Suppressor macrophage treated with lipopolysaccharide for 1 hour (primary cell): ENCODE measurements around the gene VIM.
A peak's percentile ranks its signal among the peaks of the same experiment; 100 is the strongest.

Source experiments
- DNase-seq, 3 donors: peaks; one replicate each; pipeline ENCODE4 v3.0.0-alpha.2; 2020 to 2022

Gene VIM

GRCh38 chr10:17228091-17229015 lies at the start of gene VIM:
TSS of gene VIM (plus strand) at chr10:17228241. CDS start at chr10:17229423, 1,182 bp downstream.
- DNase-seq: peak; percentile 98

DNA sequence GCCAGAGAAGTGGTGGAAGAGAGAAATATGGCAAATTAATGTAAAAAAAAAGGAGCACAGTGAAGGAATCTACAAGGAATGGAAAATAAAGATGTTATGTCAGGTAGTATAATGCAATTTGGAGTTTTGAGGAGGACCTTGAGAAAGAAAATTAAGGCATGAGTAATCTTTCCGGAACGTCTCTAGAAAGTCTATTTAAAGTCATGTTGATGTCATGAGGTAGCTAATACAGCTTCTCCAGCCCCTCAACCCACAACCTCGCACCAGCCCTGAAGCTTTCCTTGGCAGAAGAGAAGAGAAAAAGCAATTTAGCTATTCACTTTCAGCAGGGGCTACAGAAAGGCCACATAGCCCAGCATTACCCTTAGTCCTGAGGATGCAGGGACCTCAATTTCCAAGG lies 49.0 kb upstream of the VIM start:
- DNase-seq: peak; percentile 31 to 44 (median 34)

DNA sequence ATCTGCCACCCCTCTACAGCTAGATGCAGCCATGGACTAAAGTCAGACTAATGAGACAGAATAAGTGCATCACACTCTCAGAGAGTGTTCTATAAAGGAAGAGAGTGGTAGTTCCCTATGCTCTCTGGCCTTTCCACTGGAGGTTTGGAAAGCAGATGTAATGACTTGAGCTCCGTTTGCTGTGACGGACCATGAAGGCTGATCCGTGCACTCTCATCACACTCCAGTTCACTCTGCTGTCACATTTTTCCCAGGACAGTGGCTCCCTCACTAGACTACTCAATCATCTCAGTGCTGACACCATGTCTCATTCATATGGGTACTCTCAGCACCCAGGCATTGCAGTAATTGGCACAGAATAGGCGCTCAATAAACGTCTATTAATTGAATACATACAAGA lies 46.9 kb upstream of the VIM start:
- DNase-seq: no peak

DNA sequence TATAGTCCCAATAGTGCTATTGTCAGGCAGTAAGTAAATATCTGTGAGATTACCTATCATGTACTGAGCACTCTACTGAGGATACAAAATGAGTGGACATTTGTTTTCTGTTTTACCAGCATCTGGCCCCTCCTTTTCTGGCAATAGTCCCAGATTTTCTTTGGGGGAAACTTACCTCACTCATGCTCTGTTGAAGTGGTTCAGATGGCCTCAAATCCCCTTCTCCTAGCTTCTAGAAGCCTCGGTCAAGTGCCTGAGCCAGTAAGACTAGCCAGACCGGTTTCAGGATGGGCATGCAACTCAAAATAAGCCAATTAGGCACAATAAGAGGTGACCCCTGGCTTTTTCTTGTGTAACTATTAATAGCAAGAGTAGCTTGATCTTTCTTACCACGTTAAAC lies 46.3 kb upstream of the VIM start:
- DNase-seq: no peak

GRCh38 chr10:17183110-17183509 lies 44.9 kb upstream of the VIM start:
- DNase-seq: no peak

DNA sequence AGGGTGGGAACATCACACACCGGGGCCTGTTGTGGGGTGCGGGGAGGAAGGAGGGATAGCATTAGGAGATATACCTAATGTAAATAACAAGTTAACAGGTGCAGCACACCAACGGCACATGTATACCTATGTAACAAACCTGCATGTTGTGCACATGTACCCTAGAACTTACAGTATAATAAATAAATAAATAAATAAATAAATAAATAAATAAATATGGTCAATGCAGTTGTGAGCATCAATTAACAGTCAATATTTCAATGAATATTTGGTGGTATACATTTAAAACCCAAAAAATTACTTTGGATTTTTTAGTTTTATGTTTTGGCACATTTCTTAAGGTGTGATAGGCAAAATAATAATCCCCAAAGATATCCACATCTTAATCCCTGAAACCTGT lies 42.2 kb upstream of the VIM start:
- DNase-seq: no peak

- DNase-seq: peak; percentile 28 to 71 (median 47)
Observed at GRCh38 chr10:17188644-17189172, 39.3 kb upstream of the VIM start.

DNA sequence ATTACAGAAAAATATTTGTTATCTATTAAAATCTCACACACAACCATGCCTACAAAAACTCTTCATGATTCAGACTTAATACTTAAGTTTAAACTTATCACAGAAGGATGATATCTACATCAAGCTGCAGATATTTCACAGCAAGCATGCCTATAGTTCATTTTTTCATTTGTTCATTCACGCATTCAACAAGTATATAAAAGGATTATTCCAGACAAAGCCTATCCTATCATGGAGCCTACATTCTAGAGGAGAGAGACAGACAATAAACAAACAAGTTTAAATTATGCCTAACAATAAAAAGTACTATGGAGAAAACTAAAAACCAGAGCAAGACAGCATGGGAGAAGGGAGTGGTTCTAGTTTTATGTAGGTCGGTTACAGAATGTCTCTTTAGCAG lies 37.4 kb upstream of the VIM start:
- no peak for DNase-seq

GRCh38 chr10:17195083-17195482 lies 33.0 kb upstream of the VIM start:
- DNase-seq: no peak

- DNase-seq: no peak
Observed at GRCh38 chr10:17196045-17196444, 32.0 kb upstream of the VIM start.

DNA sequence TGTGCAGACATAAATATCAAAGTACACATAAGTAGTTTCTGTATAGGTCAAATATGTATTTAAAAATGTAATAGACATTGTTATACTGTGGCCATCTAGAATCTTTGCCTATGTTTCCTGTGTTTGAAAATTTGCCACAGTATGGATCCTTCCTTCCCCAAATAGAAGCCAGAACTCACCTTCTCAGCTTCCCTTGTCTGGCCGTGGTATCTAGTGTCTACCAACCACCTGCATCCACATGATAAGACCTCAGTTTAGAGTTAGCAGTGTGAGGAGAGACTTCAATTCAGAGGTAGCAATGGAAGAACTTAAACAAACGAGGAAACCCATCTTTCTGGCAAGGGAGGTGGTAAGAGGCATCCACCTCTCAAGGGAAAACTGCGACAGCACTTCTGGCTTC lies 31.5 kb upstream of the VIM start:
- no peak for DNase-seq

- DNase-seq: no peak
Observed at GRCh38 chr10:17199351-17199804, 28.7 kb upstream of the VIM start.

DNA sequence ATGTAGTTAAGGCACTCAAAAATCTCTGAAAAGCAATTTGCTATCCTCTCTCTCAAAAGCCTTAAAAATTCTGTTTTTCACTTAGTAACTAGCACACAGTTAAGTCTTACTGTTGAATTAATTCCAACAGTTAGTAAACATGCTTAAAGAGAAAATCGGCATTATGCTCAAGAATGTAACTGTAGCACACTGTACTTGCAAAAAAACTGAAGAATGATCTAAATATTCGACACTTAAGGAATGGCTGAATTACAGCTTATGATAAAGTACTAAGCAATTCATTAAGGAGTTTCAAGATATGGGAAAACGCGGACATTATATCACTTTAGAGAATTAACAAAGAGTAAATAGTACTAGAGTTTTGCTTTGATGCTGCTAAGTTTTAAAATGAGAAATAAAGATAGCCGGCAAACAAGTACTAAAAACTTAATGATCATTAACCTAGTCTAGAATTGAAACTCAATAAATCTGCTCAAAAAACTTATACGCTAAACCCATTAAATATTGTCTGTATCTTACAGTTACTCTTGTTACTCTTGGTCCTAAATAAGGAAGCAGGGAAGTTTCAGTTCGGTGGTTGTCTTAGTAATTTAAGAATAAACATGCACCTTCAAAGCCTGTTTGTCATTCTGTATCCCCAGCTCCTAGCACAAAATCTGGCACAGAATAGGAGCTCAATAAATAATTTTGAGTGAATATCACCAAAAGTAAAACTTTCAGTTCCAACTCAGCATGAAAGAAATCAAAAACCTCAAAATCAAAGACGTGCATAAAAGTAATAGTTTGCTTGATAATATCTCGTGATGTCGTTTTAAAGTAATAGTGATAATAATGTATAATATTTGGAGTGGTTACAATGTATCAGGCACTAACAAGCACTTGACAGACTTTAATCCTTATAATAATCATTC lies 27.8 kb upstream of the VIM start:
- peak; percentile 45 to 73 (median 66) for DNase-seq

DNA sequence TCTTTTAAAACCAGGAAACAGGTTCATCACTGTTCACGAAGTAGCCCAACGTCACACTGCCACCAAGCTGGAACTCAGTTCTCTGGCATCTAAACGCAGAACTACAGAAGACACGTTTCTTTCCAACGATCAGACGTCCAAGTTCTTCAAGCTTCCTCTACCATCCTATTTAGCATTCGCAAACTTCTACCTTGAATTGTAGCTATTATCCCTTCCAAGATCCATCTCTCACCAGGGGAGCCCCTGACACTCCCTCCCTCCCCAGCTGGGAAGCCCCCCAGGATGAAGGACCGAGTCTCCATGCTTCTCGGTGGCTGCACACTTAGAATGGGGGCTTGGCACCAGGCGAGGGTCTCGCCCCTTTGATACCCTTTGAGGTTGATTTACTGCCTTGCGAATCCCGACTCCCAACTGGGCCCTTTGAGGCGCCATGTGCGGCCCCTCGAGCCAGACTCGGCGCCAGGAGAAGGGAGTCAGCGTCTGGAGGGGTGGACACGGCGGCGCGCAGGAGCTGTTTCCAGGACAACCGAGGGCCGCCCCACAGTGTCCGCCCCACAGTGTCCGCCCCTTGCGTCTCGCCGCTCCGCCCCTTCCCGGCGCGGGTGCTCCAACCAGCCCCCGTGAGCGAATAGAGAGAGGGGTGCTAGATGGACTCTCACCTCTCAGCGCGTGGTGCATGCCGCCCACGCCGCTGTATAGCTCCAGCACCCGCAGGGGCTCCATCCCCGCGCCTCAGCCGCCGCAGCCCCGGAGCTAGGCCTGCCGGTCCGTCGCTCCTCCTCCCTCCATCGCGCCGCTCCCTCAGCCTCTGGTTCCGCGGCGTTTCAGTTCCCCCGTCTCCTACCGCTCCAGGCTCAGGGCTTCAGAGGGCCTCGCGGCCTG lies 26.9 kb upstream of the VIM start, which contains the start of gene TRDMT1:
Gene TRDMT1 (minus strand): TSS at position 761 of the 882 bp plus-strand sequence. CDS start 38 bp downstream, at position 723.
- DNase-seq: peak; percentile 89 to 94 (median 93)

DNA sequence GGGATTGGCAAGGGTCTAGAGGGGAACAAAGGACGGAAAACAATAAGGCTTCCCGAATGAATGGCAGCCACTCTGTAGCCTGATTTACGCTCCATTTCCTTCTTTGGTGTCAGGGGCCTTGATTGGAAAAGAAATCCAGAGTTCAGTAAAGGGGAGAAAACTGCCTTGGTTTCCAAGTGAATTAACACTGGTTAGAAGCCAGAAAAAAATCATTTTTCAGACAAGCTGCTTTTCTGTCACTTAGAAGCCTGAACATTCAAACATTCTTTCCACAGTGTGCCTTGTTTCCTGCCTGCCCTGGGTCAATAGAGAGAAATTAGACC lies 26.3 kb upstream of the VIM start:
- no peak for DNase-seq

DNA sequence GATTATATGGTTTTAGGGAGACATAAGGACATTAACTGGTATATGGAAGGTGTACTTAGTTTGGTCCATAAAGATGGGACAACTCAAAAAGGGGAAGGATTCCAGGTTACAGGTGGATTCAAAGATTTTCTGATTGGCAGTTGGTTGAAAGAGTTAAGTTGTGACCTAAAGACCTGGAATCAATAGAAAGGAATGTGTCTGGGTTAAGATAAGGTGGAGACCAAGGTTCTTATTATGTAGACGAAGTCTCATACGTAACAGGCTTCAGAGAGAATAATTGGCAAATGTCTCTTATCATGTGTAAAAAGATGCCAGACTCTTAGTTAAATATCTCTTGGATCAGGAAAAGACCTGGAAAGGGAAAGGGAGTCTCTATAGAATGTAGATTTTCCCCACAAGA lies 25.5 kb upstream of the VIM start:
- no peak for DNase-seq

DNA sequence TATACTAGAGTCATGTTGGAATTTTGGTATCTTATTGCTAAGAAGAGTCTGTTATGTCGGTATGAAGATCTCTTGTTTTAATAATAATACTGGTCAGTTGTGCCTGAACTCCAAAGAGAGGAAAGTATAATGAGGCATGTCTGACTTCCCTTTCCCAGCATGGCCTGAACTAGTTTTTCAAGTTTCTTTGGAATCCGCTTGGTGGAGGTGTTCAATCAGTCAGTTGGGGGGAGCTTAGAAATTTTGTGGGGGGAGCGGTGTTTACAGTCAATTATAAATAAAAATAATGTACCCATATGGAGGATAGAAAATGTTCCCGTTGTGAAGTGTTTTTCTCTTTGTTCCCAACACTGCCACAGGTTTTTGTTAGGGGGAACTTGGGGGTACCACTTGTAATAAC lies 25.0 kb upstream of the VIM start:
- no peak for DNase-seq

DNA sequence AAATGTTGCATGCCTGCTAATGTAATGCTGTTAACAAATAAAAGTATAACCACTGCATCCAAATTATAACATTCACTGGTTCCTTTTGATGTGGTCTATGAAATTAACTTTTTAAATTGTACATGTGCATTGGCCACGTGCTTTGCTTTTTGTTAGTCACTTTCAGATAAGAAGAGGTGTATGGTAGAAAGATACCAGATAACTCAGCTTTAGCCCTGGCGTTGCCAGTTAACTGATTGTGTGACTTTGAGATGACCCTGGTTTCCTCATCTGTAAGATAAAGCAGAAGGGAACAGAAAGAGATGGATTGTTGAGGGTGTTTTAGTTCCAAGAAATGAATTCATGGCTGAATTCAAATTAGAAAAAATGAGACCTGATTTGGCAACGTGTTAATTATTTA lies 24.6 kb upstream of the VIM start:
- DNase-seq: no peak

- peak; percentile 74 to 90 (median 87) for DNase-seq
Observed at GRCh38 chr10:17206210-17206709, 21.8 kb upstream of the VIM start.

GRCh38 chr10:17208476-17208875 lies 19.6 kb upstream of the VIM start:
- DNase-seq: peak in 1 of 3 donors; percentile 22

- no peak for DNase-seq
Observed at GRCh38 chr10:17209302-17209701, 18.7 kb upstream of the VIM start.

GRCh38 chr10:17209881-17210280 lies 18.2 kb upstream of the VIM start:
- peak in 2 of 3 donors; percentile 33 to 42 for DNase-seq
